ENCODE measurements around the gene CFAP46.

Gene CFAP46

DNA sequence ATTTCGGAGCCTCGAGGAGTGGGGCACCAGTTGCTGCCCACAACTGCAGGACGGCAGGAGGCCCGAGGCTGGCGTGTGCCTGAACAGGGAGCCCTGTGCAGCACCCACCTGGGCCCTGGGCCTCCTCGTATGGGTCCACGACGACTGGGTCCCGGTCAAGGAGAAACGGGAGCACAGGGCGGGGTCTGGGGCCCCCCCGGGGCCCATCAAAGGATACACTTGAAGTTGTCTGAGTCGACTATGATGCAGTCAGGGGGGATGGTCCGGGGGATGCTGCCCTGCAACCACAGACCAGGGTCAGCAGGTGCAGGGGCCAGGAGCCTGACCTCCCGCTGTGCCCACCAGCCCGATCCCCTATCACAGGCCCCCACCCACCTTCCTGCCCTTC is 127.9 kb downstream of the CFAP46 start:
- Histone ChIP-seq H3K4me3 (ENCODE audit: low read depth, low read length) (no peak overlapping the region), H3K9me3 (ENCODE audit: severe bottlenecking) (no peaks in the 10 kb centered on the region), H3K36me3 (no peaks in the 10 kb centered on the region), H3K27ac (no peak overlapping the region), H3K27me3 (ENCODE audit: insufficient read depth, low read depth, severe bottlenecking) (no peaks in the 10 kb centered on the region)
- no peak for DNase-seq
- TF ChIP-seq, protein P1, sequence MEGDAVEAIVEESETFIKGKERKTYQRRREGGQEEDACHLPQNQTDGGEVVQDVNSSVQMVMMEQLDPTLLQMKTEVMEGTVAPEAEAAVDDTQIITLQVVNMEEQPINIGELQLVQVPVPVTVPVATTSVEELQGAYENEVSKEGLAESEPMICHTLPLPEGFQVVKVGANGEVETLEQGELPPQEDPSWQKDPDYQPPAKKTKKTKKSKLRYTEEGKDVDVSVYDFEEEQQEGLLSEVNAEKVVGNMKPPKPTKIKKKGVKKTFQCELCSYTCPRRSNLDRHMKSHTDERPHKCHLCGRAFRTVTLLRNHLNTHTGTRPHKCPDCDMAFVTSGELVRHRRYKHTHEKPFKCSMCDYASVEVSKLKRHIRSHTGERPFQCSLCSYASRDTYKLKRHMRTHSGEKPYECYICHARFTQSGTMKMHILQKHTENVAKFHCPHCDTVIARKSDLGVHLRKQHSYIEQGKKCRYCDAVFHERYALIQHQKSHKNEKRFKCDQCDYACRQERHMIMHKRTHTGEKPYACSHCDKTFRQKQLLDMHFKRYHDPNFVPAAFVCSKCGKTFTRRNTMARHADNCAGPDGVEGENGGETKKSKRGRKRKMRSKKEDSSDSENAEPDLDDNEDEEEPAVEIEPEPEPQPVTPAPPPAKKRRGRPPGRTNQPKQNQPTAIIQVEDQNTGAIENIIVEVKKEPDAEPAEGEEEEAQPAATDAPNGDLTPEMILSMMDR (IDR thresholded peaks at IDR 0.05; ENCODE audit: low read depth, low read length): no peak

DNA sequence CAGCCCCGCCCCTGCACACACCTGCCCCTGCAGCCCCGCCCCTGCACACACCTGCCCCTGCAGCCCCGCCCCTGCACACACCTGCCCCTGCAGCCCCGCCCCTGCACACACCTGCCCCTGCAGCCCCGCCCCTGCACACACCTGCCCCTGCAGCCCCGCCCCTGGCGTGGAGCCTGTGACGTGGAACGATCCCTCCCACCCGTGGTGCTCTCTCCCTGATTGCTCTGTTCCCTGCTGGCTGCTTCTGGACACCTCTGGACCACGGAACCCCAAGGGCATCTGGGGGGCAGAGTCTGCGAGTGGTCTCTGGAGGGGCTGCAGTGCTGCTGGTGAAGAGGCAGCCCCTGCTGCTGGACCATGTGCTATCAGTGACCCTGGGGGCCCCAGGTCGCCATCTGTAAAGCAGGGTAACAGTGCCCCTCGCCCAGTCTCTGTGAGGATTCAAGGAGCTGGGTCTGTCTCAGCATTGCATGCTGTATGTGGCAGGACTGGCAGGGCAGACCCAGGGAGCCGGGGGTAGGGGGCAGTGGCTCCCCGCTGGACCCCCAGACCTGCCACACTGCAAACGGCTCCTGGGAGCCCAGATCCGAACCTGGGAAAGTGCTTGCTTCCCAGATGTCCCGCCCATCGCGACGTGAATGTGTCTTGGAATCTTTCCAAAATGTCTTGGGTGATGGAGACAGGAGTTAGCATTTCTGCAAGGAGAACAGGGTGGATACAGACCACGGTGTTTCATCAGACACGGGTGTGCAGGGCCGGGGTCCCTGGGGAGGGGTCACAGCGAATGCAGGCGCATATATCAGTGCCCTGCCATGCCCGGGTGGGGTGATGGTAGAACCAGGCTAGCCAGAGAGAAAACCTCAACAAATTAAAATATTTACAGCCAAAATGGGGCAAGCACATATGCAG is 128.6 kb downstream of the CFAP46 start:
- H3K27ac ChIP-seq: no peak overlapping the region
- no peaks in the 10 kb centered on the region for H3K36me3 ChIP-seq
- H3K4me3 ChIP-seq (ENCODE audit: low read depth, low read length): no peak overlapping the region
- no peaks in the 10 kb centered on the region for H3K9me3 ChIP-seq (ENCODE audit: severe bottlenecking)
- no peak for DNase-seq
- TF ChIP-seq, protein P1 (IDR thresholded peaks at IDR 0.05; ENCODE audit: low read depth, low read length): no peak
- H3K27me3 ChIP-seq (ENCODE audit: insufficient read depth, low read depth, severe bottlenecking): no peaks in the 10 kb centered on the region

DNA sequence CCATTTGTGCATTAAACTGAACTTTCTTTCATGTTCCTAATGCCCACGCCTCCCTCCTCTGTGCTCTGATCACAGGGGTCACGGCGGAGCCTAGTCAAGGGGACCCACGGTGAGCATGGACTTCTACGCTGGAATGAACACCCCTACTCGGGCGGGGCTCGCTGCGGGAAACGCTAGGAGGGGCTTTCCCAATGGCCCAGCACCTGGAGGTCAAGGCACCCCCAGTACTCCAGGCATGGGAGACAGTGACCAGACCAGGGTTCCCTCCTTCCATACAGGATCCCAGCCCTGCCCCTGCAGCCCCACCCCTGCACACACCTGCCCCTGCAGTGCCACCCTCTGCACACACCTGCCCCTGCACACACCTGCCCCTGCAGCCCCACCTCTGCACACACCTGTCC is 129.4 kb downstream of the CFAP46 start:
- no peak for DNase-seq
- H3K9me3 ChIP-seq (ENCODE audit: severe bottlenecking): no peaks in the 10 kb centered on the region
- H3K27ac ChIP-seq: no peak overlapping the region
- H3K27me3 ChIP-seq (ENCODE audit: insufficient read depth, low read depth, severe bottlenecking): no peaks in the 10 kb centered on the region
- no peaks in the 10 kb centered on the region for H3K36me3 ChIP-seq
- no peak overlapping the region for H3K4me3 ChIP-seq (ENCODE audit: low read depth, low read length)
- TF ChIP-seq, protein P1 (IDR thresholded peaks at IDR 0.05; ENCODE audit: low read depth, low read length): no peak

DNA sequence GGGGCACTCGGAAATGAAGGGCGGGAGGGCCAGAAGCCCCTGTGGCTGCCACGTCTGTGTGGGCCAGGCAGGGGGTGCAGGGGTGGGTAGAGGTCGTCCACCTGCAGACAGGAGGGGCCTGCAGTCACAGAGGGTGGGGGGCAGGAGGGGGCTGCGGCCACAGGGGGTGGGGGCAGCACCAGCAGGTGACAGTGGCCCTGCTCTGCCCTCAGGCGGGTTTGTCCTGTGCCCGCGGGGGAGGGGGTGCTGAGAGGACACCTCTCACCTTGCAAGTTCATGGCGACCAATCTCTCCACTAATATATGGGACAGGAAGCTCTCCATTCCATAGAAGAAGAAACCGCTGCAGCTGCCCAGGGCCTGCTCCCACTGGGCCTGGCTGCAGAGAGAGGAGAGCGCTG is 129.8 kb downstream of the CFAP46 start:
- Histone ChIP-seq H3K27ac (no peak overlapping the region), H3K36me3 (no peaks in the 10 kb centered on the region), H3K4me3 (ENCODE audit: low read depth, low read length) (no peak overlapping the region), H3K9me3 (ENCODE audit: severe bottlenecking) (no peaks in the 10 kb centered on the region), H3K27me3 (ENCODE audit: insufficient read depth, low read depth, severe bottlenecking) (no peaks in the 10 kb centered on the region)
- TF ChIP-seq, protein P1 (IDR thresholded peaks at IDR 0.05; ENCODE audit: low read depth, low read length): no peak
- no peak for DNase-seq

DNA sequence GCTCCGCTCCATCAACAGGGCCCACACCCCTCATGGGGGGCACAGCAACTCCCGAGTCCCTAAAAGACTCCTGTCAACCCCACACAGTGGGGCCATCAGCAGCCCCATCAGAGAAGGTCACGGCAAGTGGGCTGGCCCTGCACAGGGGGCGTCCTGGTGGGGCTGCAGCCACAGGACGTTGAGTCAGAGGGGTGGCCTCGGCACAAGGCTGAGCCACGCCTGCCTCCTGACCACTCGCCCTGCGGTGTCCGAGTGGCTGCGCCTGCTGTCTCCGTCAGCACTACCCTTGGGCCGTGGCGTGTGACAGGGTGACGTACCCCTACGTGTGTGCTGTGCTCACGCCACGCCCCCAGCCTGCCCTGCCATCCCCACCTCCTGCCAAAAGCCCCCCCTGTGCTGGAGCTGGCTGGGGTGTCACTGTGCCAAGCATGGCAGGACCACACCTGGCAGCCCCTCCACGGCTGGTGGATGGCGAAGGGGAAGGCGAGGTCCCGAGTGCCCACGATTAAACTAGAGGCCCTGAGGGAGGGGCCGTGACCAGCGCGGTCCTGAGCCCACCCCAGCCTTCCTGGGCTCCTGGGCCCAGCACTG is 130.4 kb downstream of the CFAP46 start:
- TF ChIP-seq, protein P1 (IDR thresholded peaks at IDR 0.05; ENCODE audit: low read depth, low read length): no peak
- H3K4me3 ChIP-seq (ENCODE audit: low read depth, low read length): no peak overlapping the region
- no peaks in the 10 kb centered on the region for H3K27me3 ChIP-seq (ENCODE audit: insufficient read depth, low read depth, severe bottlenecking)
- H3K36me3 ChIP-seq: no peaks in the 10 kb centered on the region
- H3K27ac ChIP-seq: no peak overlapping the region
- no peak for DNase-seq
- no peaks in the 10 kb centered on the region for H3K9me3 ChIP-seq (ENCODE audit: severe bottlenecking)
